GM12864 (cell line): Measurements from ENCODE around the gene MB21D2.
"Not testable (repeated sequence)": the region's sequence is repeated elsewhere in the genome, so short reads cannot be mapped to it uniquely, and the experiment has no call there.

Experiments
- DNase-seq: peaks from one replicate; pipeline ENCODE4 v3.0.0-alpha.2; 2011; ENCODE audit warnings: low read depth
- H3K4me3 ChIP-seq: 2 replicates; pipeline ENCODE4 v1.5.1; 2011; ENCODE audit warnings: mild to moderate bottlenecking, low read depth, low read length, control low read depth
- TF ChIP-seq, protein P1 (sequence below): IDR thresholded peaks from 2 replicates; pipeline ENCODE4 v1.5.1; 2011; ENCODE audit warnings: low read depth, mild to moderate bottlenecking, moderate library complexity, low read length, control low read depth, inconsistent platforms; ENCODE audit errors: missing control alignments

Gene MB21D2

DNA sequence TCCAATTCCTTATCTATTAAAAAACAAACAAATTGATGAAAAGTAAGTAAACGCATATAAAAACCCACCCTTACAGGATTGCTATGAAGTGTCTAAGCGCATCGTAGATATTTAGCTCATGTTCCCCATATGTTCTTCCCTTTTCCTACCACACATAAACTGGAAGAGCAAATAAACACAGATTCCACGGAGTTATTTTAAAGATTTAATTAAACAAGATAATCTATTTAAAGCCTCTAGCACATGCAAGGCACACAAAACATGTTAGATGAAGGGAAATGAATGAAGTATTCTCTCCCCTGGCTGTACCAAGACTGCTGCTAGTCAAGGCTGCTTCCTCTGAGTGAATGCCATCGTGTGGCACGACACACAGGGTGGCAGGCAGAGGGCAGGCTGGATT, 111.9 kb downstream of the MB21D2 start:
- H3K4me3 ChIP-seq, result no peak overlapping the region
- TF ChIP-seq, protein P1, sequence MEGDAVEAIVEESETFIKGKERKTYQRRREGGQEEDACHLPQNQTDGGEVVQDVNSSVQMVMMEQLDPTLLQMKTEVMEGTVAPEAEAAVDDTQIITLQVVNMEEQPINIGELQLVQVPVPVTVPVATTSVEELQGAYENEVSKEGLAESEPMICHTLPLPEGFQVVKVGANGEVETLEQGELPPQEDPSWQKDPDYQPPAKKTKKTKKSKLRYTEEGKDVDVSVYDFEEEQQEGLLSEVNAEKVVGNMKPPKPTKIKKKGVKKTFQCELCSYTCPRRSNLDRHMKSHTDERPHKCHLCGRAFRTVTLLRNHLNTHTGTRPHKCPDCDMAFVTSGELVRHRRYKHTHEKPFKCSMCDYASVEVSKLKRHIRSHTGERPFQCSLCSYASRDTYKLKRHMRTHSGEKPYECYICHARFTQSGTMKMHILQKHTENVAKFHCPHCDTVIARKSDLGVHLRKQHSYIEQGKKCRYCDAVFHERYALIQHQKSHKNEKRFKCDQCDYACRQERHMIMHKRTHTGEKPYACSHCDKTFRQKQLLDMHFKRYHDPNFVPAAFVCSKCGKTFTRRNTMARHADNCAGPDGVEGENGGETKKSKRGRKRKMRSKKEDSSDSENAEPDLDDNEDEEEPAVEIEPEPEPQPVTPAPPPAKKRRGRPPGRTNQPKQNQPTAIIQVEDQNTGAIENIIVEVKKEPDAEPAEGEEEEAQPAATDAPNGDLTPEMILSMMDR, result no peak
- DNase-seq, result no peak

DNA sequence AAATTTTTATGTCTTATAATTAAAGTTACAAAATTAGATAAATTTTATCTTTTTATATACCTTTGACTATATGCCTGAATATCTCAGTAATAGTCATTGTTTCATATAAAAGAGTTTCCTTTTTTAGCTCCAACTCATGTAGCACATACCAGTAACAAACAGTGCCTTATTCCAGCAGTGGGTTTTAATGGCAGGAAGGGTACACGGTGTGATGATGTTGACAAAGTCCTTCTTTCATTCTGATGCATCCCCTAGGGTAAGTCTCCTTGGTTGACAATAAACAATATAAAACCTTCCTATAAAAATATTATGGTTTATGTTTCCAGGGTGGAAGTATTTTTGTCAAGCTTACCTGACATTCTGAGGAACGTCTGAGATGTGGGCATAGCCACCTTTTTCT, 113.2 kb downstream of the MB21D2 start:
- DNase-seq, result no peak
- H3K4me3 ChIP-seq, result no peak overlapping the region
- TF ChIP-seq, protein P1, result no peak

DNA sequence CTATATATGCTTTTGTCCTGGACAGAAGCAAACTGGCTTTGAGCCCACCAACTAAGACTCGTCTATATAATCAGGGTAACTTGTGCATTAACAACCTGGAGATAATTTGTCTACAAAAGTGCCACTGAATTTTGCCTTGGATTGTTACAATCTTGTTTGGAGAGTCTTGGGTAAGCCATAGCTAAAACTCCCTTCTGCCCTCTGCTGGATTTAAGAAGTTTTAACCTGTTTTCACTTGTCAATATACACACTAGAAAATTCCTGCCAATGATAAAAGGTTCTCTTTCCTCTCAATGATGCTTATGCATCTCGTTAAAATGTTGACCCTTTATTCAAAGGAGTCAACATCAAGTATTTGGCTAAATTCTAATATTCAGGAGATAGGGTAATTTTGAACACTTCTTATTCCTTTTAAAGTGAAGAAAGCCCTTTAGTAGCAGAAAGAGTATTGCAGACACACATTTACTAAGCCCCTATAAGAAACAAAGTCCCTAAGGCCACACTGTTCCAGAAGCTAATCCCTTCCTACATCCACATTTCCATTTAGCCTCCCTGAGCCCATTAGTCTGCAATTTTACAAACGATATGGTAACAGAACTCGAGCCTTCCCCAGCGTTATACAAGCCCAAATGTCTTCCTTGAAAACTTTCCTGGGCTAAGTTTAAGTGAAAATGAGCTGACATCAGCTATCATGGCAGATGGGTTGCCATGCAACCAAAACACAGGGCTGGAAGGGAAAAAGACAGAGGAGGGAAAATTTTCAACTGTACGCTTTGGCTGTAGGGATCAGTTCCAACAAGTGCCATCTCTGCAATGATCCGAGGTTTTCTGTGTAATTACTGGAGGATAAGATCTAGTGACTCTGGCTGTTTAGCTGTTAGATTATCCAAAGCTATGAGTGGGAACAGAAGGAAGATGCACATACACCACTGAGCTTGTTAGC, 114.4 kb downstream of the MB21D2 start:
- H3K4me3 ChIP-seq, result no peak overlapping the region
- TF ChIP-seq, protein P1, result peak; percentile 53
- no peak for DNase-seq

DNA sequence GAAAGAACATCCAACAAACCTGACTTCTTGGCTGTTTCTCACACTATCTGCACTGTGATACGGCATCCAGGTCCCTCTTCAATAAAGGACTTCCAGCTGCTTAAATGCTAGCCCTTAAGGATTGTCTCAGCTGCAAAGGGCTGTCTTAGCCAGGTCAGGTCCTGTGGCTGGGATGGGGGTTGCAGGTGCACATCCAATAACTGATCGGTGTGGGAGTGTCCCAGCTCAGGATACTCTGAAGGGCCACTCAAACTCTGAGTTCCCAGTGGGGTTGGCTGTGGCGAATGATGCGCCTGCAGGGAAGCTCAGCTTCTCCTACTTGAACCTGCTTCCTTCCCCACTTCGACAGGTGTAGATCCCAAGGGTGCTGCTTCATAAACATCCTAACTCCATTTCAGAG, 115.7 kb downstream of the MB21D2 start:
- TF ChIP-seq, protein P1, result no peak
- no peak overlapping the region for H3K4me3 ChIP-seq
- DNase-seq, result no peak

DNA sequence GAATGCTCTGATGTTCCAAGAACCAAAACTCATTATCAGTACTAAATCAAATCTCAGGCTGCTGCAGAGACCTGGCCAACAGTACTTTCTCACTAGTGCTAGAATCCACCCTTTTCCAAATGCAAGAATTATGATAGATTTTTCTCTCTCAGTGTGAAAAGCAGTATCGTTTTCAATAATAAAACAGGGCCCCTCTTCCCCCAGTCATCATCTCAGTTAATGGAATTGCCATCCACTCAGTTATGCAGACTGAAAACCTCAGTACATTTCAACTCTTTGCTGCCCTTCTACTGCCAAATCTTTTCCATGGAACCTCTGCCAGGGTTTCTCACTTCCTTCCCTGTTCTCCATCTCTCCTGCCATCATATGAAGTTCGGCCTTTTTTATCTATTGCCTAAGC, 117.9 kb downstream of the MB21D2 start:
- DNase-seq, result no peak
- no peak overlapping the region for H3K4me3 ChIP-seq
- TF ChIP-seq, protein P1, result no peak

DNA sequence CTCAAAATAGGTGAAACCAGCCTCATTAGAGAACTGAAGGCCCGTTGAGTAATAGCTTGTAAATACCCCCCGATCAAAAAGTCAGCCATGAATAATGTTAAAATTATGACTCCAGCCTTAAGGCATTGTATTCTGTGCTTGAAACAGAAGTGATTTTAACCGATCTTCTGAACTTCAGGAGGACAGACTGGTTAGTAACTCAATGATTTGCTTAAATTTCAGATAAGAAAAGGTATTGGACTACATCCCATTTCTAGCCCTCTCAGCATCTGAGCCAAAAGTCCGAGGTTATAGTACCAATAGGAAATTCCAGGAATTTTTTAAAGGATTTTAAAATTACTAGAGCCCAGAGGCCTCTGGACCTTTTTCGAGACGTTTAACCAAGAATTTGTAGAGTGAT, 122.6 kb downstream of the MB21D2 start:
- no peak for DNase-seq
- no peak overlapping the region for H3K4me3 ChIP-seq
- TF ChIP-seq, protein P1, result no peak

DNA sequence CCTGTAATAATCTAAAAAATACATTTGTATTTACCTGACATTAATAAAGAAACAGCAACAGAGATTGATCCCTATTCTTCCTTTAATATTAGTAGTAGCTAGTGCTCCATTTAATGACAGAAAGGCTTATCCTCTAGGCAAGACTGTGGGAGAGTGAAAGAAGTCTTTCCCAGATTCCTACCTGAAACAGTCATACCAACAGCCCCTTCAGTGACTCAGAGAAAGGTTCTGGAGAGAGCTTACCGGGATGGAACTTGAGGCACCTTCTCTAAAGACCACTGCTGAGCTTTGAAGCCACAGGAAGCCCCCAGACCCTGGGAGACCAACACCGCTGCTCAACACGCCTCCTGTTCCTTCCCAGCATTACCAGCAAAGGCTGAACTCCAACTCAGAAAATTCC, 123.4 kb downstream of the MB21D2 start:
- DNase-seq, result no peak
- TF ChIP-seq, protein P1, result no peak
- H3K4me3 ChIP-seq, result no peak overlapping the region

DNA sequence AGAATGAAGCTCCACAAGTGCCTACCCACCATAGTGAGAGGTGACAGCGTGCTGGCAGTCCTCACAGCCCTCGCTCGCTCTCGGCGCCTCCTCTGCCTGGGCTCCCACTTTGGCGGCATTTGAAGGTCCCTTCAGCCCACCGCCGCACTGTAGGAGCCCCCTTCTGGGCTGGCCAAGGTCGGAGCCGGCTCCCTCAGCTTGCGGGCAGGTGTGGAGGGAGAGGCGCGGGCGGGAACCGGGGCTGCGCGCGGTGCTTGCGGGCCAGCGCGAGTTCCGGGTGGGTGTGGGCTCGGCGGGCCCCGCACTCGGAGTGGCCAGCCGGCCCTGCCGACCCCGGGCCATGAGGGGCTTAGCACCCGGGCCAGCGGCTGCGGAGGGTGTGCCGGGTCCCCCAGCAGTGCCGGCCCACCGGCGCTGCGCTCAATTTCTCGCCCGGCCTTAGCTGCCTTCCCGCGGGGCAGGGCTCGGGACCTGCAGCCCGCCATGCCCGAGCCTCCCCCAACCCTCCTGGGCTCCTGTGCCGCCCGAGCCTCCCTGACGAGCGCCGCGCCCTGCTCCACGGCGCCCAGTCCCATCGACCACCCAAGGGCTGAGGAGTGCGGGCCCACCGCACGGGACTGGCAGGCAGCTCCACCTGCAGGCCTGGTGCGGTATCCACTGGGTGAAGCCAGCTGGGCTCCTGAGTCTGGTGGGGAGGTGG, 128.7 kb downstream of the MB21D2 start:
- not testable (repeated sequence) for H3K4me3 ChIP-seq

More for the DNA sequence above, 128.7 kb downstream of the MB21D2 start:
- not testable (repeated sequence) for DNase-seq
